ENCODE data around the gene AOPEP.

- TF ChIP-seq, protein P1, sequence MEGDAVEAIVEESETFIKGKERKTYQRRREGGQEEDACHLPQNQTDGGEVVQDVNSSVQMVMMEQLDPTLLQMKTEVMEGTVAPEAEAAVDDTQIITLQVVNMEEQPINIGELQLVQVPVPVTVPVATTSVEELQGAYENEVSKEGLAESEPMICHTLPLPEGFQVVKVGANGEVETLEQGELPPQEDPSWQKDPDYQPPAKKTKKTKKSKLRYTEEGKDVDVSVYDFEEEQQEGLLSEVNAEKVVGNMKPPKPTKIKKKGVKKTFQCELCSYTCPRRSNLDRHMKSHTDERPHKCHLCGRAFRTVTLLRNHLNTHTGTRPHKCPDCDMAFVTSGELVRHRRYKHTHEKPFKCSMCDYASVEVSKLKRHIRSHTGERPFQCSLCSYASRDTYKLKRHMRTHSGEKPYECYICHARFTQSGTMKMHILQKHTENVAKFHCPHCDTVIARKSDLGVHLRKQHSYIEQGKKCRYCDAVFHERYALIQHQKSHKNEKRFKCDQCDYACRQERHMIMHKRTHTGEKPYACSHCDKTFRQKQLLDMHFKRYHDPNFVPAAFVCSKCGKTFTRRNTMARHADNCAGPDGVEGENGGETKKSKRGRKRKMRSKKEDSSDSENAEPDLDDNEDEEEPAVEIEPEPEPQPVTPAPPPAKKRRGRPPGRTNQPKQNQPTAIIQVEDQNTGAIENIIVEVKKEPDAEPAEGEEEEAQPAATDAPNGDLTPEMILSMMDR (IDR thresholded peaks at IDR 0.05 in 8 of 11, conservative IDR thresholded peaks at IDR 0.05 in 3 of 11): no peak
- TF ChIP-seq POLR2A (IDR thresholded peaks at IDR 0.05): no peak
Measured at GRCh38 chr9:94976077-94976476, 249.6 kb downstream of the AOPEP start.

Data from spleen (tissue), 7 donors.